Right kidney (tissue), 1 donor: ENCODE results near the gene SLC22A12.

ENCODE experiments used
- DNase-seq: peaks from one replicate; pipeline ENCODE4 v3.0.0-alpha.2; 2016

The SLC22A12 gene

DNA sequence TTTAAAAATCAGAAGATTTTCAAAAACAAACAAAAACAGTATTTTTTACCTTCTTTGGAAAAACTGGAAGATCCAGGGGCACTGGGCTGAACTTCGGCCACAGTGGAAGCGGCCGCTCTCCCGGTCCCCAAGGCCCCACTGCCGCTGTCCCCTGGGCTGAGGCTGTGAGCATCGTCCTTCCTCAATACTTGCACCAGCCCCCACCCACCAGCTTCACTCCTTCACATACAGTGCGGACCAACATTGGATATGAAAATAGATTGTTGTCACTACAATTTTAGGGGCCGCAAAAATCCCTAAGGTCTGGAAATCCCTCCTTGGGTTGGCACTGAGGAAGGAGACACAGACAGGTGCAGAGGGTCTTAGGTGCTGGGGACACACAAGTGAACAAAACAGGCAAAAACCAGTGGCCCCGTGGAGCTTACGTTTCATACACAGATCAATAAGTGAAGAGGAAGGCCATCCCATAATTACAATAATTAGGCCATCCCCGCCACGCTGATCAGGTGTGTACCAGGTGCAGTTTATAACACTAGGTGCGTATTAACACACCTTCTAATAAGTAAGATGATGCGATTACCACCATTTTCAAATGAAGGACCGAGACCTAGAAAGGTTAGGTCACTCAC, 28.2 kb upstream of the SLC22A12 start:
- DNase-seq, result no peak

DNA sequence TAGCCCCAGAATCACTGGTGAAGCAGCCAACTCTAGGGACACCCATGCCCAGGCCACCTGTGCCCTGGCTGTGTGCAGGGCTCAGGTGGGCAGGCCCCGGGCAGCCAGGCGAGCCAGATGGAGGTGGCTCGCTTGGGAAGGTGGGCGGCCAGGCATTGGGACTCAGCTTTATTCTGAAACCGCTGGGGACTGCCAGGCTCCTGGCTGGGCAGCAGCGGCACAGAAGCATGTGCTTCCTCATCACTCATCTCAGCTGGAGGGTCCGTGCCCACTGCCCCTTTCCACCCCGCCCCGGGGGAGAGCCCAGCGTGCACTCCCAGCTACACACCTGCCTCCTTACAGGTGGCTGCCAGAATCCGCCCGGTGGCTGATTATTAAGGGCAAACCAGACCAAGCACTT, 27.1 kb upstream of the SLC22A12 start:
- no peak for DNase-seq

DNA sequence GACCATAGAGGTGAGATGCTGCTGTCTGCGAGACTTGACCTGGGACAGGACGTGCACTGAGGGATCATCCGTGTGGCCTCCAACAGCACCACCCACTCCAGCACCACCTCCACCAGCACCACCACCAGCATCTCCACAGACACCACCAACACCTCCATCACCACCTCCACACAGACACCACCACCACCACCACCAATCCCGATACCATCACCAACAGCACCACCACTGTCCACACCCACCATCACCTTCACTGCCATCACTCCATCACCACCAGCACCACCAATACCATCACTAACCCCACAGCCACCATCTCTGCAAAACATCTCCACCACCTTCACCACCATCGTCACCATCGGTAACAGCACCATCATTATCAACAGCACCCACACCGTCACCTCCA, 26.6 kb upstream of the SLC22A12 start:
- no peak for DNase-seq

DNA sequence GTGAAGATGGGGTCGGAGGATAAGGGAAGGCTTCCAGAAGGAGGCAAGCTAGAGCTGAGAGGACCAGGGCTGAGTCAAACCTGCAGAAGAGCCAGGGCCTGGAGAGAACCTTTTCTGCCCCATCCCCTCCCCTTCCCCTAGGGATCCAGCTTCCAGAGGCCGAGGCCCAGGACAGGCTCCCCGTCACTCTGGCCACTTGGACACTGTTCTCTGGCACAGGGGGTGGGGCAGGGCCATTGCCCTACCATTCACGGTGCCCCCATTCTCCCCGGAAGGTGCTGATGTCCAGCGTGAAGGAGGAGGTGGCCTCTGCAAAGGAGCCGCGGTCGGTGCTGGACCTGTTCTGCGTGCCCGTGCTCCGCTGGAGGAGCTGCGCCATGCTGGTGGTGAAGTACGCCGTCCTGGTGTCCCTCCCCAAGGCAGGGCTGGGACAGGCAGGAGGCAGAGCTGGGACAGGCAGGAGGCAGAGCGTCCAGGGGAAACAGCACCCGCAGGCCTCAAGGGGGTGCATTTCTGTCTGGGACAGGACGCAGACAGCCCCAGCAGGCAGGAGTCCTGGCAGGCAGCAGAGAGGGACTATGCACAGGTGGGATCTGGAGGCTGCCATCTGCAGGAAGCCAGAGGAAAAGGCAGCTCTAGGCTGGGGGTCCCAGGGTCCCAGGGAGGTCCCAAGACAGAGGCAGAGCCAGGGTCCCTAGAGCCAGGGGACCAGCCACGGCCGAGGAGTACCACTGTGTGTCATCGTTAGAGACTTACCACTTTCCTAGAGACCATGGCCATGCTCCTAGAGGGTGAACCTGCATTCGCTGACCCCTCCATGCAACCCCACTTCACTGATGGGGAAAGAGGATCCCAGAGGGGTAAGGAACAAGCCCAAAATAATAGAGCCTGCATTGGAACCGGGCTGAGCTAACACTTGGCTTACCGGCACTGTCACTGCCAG, 25.8 kb upstream of the SLC22A12 start:
- no peak for DNase-seq

DNA sequence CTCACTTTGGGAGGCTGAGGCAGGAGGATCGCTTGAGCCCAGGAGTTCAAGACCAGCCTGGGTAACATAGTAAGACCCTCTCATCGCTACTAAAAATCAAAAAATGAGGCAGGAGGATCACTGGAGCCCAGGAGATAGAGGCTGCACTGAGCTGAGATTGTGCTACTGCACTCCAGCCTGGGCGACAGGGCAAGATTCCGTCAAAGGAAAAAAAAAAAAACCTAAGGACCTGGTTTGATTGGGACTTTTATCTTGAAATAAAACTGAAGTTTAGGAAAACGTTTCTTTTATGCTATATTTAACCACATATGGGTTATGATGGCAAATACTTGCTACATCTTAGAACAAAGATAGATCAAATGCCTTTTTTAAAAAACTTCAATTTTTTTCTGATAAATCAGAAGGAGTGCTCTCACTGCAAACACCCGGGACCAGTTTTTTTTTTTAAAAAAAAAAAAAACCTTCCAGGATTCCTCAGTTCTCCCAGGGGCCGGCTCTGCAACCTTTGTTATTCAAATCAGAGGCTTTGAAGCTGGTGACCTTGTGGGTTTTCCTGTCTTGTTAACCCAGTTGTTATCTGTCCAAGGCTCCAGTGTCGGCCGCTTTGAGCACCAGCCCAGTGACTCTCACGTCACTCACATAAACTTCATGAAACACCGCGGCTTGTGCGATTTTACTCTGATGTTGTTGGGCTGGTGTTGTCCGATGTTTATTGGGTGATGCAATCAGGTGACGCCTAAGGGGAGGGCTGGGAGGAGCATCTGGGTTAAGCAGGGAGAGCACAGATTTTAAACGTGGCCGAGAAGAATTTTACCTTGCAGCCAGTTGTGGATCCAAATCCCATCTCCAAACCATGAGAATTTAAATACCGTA, 24.7 kb upstream of the SLC22A12 start:
- DNase-seq, result peak; percentile 72

DNA sequence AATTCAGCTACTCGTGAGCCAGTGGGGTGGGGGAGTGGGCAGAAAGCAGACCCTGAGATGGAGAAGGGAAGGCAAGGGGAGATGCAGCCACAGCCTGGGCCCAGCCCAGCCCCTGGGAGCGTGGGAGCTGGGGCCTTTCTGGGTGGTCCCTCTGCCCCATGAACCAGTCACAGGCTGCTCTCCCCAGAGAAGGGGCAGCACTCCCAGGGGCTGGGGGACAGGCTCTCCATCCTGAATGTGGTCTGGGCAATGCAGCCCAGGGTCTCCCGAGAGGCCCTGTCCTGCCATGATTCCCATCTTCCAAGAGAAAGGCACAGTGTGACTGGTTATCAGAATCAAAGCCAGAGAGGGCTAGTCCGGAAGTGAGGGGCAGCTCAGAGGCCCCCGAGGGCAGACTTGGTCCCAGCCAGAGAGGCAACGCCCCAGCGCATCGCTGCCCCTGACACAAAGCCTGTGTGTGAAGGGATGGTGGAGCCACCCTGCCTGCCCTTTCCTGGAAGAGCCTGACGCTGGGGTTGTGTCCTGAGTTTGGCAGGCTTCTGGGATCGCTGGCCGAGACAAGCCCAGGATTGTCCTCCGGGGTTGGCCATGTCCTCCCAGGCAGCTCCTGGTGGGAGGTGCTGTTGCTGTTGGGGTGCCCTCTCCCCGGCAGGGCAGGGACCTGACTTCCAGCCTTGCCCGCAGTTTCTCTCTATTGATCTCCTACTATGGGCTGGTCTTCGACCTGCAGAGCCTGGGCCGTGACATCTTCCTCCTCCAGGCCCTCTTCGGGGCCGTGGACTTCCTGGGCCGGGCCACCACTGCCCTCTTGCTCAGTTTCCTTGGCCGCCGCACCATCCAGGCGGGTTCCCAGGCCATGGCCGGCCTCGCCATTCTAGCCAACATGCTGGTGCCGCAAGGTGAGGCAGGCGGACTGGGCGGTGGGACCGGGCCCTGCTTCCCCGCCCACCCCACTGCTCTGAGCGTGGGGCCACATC, 23.8 kb upstream of the SLC22A12 start:
- DNase-seq, result peak; percentile 73

DNA sequence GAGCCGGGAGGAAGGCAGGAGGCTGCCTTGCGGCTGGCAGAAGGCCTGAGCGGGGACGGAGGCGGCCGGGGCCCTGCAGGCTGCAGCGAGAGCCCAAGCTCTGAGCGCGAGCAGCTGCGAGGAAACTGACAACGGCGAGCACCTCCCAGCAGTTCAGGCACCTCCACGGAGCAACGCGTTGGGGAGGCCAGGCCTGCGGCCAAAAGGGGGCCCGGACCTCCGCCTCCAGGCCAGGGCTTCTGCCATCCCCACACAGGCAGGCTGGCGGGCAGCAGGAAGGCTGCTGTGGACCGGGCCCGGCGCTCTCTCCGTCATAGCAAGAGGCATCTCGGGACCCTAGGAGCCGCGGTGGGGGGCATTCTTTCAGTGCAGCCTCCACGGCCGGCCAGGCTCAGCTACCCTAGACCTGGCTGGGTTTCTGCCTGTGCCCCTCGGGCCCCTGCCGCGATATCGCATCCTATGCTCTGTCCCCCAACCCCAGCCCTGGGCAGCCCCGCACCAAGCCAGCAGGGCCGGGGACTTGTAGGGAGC, 22.9 kb upstream of the SLC22A12 start:
- DNase-seq, result no peak

DNA sequence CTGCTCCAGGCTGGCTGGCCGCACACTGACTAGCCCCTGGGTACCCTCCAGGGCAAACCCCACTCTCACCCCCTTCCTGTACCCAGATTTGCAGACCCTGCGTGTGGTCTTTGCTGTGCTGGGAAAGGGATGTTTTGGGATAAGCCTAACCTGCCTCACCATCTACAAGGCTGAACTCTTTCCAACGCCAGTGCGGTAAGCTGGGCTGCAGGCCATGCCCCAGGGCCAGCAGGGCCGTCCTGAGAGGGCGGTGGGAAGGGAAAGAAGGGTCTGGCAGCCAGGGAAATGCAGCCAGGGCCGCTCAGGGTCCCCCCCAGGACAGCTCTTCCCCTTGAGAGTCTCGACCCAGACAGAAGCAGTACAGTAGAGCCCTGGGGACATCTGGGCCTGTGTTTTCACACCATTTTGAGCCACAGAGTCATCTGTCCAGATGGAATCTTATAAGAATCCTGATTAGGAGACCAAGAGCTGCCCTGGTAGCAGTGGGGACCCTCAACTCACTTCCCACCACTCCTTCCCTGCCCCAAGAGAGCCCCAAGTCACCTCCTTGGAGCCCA, 22.4 kb upstream of the SLC22A12 start:
- no peak for DNase-seq

DNA sequence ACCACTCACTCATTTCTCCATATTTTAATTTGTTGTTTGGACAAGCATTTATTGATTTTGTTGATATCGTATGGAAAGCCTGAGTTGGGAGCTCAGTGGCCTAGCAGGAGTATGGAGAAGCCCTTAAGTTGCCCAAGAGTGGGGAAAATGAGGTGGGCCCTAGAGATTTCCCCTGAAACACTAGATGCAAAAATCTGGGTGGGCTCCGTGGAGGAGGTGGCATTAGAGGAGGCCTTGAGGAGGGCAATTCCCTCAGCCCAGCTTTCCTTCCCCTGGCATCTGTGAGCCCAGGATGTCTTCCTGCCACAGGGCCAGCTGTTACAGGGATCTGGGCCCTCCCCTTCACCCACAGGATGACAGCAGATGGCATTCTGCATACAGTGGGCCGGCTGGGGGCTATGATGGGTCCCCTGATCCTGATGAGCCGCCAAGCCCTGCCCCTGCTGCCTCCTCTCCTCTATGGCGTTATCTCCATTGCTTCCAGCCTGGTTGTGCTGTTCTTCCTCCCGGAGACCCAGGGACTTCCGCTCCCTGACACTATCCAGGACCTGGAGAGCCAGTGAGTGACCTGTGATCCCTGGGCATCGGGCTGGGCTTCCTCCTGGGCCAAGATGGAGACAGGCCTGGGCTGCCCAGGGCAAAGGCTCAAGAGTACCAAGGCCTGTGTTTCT, 21.6 kb upstream of the SLC22A12 start:
- no peak for DNase-seq

DNA sequence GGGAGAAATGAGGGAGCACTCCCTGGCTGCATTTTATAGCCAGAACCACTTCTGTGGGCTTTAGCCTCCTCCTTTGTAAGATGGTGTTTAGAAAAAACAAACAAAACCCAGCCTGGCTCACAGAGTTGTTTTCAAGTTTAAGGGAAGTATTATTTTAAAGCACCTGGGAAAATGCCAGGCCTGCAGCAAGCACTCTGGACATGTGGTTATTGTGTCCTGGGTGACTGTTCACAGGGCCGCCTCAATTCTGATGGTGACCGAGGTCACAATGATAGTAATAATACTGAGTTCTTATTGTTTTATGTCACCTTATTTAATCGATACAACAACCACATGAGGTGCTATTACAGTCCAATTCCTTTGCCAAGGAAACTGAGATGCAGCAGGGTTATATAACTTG, 20.7 kb upstream of the SLC22A12 start:
- DNase-seq, result no peak

DNA sequence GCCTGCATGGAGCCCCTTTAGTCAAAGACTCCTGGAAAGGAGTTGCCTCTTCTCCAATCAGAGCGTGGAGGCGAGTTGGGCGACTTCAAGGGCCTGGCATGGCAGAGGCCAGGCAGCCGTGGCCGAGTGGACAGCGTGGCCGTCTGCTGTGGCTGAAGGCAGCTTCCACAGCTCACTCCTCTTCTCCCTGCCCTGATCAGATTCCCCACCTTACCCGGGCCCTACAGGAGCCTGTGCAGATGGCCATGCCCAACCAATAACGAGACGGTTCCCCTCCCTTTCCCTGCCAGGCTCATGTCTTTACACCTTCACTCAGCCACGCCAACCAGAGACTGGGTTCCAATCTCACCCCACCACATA, 20.0 kb upstream of the SLC22A12 start:
- DNase-seq, result no peak

DNA sequence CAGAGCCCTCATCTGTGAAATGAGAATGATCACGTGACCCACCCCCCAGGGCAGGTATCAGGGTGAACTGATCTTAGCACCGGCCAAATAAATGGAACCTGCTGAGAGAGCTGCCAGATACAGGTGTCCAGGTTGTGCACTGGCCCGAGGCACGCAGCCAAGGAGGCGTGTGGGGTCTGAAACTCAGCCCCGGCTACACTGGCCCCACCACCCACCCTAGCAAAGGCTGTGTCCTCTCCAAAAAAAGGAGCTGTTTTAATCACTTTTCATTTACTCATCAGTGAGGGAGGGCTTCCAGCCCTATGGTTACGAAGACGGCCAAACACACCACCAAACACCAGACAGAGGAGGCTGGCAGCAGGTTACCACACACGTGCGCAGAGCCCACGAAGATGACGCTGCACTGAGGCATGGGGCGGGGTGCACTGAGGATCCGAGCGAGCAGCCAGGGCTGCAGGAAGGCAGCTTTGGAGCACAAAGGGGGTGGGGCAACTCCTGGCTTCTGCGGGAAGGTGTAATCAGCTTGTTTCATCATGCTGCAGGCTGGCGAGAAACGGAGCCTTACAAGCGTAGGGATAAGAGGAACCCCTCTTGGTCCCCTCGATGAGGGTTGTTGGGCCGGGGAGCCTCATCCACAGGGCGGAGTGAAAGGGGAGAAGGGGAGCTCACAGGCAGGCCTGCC, 19.5 kb upstream of the SLC22A12 start:
- no peak for DNase-seq

DNA sequence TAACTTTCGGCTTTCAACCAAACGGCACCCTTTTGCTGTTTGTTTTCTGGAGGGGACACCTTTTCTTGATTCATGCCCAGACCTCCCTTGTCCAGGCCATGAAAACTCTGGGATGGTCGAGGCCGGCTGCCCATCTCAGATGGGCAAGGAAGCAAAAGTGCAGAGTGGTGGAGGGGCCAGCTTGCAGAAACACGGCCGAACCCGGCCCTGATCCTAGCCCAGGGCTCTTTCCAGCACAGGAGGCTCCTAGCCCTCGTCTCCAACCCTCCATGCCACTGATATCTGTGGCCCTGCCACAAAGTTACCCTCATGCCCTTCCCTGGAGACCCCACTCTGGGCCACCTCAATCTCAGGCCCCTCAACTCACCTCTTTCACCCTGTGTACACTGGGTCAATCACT, 18.9 kb upstream of the SLC22A12 start:
- DNase-seq, result no peak

DNA sequence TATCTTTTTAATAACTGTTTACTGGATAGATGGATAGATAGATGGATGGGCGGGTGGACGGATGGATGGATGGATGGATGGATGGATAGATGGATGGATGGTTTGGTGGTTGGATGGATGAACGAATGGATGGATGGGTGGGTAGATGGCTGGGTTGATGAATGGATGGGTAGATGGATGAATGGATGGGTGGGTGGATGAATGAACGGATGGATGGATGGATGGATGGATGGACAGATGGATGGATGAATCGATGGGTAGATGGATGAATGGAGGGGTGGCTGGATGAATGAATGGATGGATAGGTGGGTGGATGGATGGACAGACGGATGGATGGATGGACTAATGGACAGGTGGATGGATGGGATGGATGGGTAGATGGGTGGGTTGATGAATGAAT, 13.8 kb upstream of the SLC22A12 start:
- no peak for DNase-seq

DNA sequence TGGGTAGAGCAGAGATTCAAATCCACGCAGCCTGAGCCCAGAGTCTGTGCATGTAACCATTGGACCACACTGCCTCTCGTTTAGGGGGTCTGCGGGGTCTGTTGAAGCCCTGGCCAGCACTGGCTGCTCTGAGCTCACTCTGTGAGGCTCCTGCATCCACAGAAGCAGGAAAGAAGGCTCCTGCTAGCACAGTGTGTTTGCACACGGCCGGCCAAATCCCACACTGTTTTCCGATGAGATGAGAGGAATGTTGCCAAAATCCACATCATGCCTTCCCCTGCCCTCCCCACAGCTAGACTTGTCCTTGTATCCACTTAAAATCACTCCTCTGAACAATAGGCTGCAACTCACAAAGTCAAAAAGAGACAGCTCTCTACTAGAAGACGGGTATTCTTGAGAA, 10.6 kb upstream of the SLC22A12 start:
- DNase-seq, result no peak

DNA sequence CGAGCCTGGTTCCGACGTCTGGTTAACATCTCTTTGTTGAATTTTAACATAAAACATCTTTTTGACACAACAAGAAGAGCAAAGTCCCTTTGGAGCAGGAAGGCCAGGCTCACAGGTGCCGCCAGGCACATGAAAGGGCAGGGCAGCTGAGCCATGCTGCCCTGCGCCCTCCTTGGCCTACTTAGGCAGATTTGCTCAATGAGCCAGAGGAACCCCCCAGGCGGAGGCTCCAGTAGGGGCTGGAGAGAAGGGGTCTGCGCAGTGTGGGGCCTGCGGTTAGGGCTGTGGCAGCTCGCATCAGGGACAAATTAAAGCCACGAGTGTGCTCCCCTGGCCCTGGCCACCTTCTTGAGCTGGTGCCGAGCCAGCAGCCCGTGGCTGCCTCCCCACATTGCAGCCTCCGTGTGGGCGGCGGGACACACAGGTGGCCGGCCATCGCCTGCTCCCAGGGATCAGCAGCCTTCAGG, 9.9 kb upstream of the SLC22A12 start:
- DNase-seq, result no peak

DNA sequence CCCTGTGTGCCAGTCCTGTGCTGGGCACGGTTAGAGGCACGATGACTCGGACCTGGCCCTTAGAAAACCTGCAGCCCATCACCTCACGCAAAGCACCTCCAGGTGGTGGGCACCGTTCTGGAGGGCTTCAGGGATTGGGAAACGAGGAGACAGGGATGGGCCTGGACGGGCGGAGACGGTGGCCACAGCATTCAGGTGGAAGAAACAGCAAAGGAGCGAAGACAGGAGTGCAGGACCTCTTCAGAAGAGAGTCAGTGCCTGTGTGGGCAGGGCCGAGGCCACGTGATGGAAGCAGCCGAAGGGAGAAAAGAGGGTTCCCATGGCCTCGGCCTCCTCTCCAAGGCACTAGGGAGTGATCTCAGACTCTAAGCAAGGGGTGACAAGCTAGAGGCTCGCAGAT, 8.1 kb upstream of the SLC22A12 start:
- no peak for DNase-seq

DNA sequence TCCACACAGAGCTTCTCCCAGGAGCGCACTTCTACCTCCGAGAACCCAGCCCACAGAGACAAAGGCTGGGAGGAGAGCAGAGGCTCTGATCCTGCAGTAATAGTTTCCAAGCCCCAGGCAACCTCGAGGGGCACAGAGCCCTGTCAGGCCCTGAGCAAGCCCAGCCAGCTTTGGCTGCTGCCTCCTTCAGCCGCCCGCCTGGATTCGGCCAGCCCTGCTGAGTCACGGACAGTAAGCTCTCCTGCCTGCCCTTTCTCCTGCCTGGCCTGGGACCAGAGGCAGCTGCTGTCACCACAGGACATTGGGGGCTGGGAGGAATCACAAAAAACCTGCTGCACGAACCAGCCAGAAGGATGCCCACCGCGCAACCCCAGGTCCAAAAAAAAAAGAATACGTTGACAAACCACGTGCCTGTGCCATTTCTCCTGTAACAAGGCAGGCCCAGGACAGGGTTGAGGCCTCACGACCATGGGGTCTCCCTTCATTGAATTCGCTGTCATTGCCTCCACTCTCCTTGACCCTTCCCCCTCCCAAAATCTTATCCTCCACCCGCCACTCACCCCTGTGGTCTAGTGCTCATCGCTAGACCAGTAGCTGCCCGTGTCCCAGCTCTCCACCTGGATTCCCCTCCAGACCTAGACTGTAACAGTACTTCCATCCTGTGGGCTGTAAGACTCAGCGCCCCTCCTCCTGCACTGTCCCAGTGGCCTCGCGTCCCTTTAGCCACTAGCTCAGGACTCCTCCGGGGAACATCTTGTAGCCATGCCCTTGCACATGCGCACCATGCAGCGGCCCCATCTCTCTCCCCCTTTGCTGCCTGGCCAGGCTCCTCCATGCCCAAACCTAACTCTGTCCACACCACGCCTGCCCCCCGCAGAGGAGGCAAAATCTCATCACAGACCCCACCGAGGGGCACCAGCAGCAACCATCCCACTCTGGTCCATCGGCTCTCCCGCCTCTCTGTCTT, 7.4 kb upstream of the SLC22A12 start:
- no peak for DNase-seq

DNA sequence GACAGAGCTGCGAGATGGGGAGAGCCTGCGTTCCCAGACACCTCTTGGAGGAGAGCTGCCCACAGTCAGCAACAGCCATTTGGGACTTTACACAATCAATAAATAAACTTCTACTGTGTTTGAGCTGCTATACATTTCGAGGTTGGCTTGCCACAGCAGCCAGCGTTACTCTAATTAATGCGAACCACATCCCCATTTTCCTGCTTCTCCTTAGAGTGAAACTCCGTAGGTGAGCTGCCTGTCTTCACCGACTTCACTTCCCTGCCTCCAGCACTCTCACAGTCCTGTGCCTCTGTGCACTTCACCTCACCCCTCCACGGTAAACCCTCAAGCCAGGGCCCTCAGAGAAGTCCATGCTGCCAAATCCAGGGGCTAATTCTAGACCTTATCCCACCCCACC, 5.9 kb upstream of the SLC22A12 start:
- no peak for DNase-seq
